ENCODE measurements around the gene PDIA6.

The PDIA6 gene

DNA sequence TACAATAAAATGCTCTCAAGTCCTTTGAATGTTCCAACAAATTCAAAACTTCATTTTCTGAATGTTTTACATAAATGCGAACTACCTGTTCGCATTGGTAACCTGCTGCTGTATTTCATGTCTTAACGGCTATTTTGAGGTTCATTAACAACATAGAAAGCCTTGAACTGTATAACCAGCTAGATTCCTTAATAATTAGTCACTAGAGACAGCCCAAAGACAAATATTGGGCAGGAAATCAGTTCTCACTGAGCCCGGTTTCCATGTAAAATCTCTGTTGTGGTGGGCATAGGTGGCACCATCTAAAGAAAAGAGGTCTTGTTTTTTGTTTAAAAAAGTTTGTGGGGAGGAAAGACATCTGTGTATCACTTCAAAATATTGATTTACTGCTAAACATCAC, 29.2 kb downstream of the PDIA6 start:
- TF ChIP-seq TCF12 (IDR thresholded peaks at IDR 0.05; ENCODE audit: low read depth) (no peak), REST (IDR thresholded peaks at IDR 0.05; ENCODE audit: low read depth) (no peak), EP300 (IDR thresholded peaks at IDR 0.05; ENCODE audit: borderline replicate concordance) (no peak), TAF1 (IDR thresholded peaks at IDR 0.05; ENCODE audit: low read depth) (no peak), YY1 (IDR thresholded peaks at IDR 0.05; ENCODE audit: low read depth) (no peak), EGR1 (IDR thresholded peaks at IDR 0.05) (no peak), ZBTB7A (IDR thresholded peaks at IDR 0.05; ENCODE audit: low read depth) (no peak), RAD21 (IDR thresholded peaks at IDR 0.05; ENCODE audit: low read depth) (no peak), FOXM1 (IDR thresholded peaks at IDR 0.05; ENCODE audit: borderline replicate concordance, low read depth) (no peak), TEAD4 (IDR thresholded peaks at IDR 0.05) (no peak), CREB1 (IDR thresholded peaks at IDR 0.05; ENCODE audit: low read depth) (no peak), CEBPB (IDR thresholded peaks at IDR 0.05) (no peak)
- TF ChIP-seq, protein P1, sequence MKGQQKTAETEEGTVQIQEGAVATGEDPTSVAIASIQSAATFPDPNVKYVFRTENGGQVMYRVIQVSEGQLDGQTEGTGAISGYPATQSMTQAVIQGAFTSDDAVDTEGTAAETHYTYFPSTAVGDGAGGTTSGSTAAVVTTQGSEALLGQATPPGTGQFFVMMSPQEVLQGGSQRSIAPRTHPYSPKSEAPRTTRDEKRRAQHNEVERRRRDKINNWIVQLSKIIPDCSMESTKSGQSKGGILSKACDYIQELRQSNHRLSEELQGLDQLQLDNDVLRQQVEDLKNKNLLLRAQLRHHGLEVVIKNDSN (IDR thresholded peaks at IDR 0.05) = no peak
- TF ChIP-seq, protein P2, sequence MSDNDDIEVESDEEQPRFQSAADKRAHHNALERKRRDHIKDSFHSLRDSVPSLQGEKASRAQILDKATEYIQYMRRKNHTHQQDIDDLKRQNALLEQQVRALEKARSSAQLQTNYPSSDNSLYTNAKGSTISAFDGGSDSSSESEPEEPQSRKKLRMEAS (IDR thresholded peaks at IDR 0.05) = no peak

DNA sequence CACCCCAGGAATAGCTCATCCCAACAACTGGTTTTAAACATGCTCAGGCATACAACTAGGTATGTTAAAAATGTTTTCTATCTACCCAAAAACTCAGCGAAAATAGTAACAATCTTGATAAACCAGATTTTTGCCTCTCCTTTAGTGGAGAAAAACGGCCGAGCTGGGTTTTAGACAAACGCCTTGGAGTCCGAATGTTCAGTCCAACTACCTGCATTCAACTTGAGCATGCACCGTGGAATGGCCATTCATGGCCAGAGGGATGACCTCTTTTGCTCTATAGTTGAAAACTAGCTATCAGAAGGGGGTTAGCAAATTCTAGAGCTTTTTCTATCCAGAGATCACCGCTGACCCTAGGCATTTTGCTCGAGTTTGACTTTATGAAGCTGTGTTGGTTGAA, 30.8 kb downstream of the PDIA6 start:
- TF ChIP-seq, protein P1 (IDR thresholded peaks at IDR 0.05) = no peak
- TF ChIP-seq NFIC (IDR thresholded peaks at IDR 0.05) = no peak
- no peak for TF ChIP-seq RAD21 (IDR thresholded peaks at IDR 0.05; ENCODE audit: low read depth)
- TF ChIP-seq CEBPB (IDR thresholded peaks at IDR 0.05) = no peak

- TF ChIP-seq, protein P1 (IDR thresholded peaks at IDR 0.05) = no peak
- TF ChIP-seq, protein P2 (IDR thresholded peaks at IDR 0.05) = no peak
- TF ChIP-seq TAF1 (IDR thresholded peaks at IDR 0.05; ENCODE audit: low read depth) (no peak), RAD21 (IDR thresholded peaks at IDR 0.05; ENCODE audit: low read depth) (no peak), TEAD4 (IDR thresholded peaks at IDR 0.05) (no peak), YY1 (IDR thresholded peaks at IDR 0.05; ENCODE audit: low read depth) (no peak)
Measured at GRCh38 chr2:10780491-10780820, 32.1 kb downstream of the PDIA6 start.

- TF ChIP-seq CEBPB (IDR thresholded peaks at IDR 0.05) (no peak), YY1 (IDR thresholded peaks at IDR 0.05; ENCODE audit: low read depth) (no peak), REST (IDR thresholded peaks at IDR 0.05; ENCODE audit: low read depth) (no peak), ZBTB7A (IDR thresholded peaks at IDR 0.05; ENCODE audit: low read depth) (no peak), FOXM1 (IDR thresholded peaks at IDR 0.05; ENCODE audit: borderline replicate concordance, low read depth) (no peak), TCF12 (IDR thresholded peaks at IDR 0.05; ENCODE audit: low read depth) (no peak)
Measured at GRCh38 chr2:10779776-10780490, 32.7 kb downstream of the PDIA6 start.

DNA sequence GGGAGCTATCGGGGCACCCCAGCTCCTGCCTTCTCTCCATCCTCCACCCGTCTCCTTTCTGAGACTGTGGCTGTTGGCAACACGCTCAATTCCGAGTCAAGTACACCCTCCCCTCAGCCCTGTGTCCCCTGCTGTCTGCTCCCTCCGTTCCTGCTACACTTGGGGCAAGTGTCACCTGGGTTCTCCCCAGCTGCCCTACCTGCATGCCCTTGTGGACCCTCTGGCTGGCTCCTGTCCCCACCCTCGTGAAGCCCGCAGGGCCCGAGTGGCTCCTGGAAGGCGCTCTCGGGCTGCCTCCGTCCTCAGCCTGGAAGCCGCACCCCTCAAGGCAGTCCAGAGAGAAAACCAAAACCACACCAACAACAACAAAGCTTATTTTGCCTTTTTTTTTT, 33.9 kb downstream of the PDIA6 start:
- TF ChIP-seq ZBTB7A (IDR thresholded peaks at IDR 0.05; ENCODE audit: low read depth) = no peak
- TF ChIP-seq YY1 (IDR thresholded peaks at IDR 0.05; ENCODE audit: low read depth) = no peak
- TF ChIP-seq FOXM1 (IDR thresholded peaks at IDR 0.05; ENCODE audit: borderline replicate concordance, low read depth) = no peak
- no peak for TF ChIP-seq RAD21 (IDR thresholded peaks at IDR 0.05; ENCODE audit: low read depth)
- TF ChIP-seq CEBPB (IDR thresholded peaks at IDR 0.05) = no peak
- TF ChIP-seq TCF12 (IDR thresholded peaks at IDR 0.05; ENCODE audit: low read depth) = no peak
- no peak for TF ChIP-seq TAF1 (IDR thresholded peaks at IDR 0.05; ENCODE audit: low read depth)
- no peak for TF ChIP-seq TEAD4 (IDR thresholded peaks at IDR 0.05)
- TF ChIP-seq REST (IDR thresholded peaks at IDR 0.05; ENCODE audit: low read depth) = no peak
- TF ChIP-seq, protein P1 (IDR thresholded peaks at IDR 0.05) = no peak
- TF ChIP-seq NFIC (IDR thresholded peaks at IDR 0.05) = no peak
- TF ChIP-seq CREB1 (IDR thresholded peaks at IDR 0.05; ENCODE audit: low read depth) = no peak
- TF ChIP-seq EP300 (IDR thresholded peaks at IDR 0.05; ENCODE audit: borderline replicate concordance) = no peak
- TF ChIP-seq EGR1 (IDR thresholded peaks at IDR 0.05) = no peak
- TF ChIP-seq, protein P2 (IDR thresholded peaks at IDR 0.05) = no peak

All from Ishikawa (cell line).